HG03439 (cell line): Measurements from ENCODE around the gene COL5A1.
"Not testable (repeated sequence)": the region's sequence is repeated elsewhere in the genome, so short reads cannot be mapped to it uniquely, and the experiment has no call there.

ENCODE experiments used
- ATAC-seq: cut with Tn5 transposase; IDR thresholded peaks from one replicate; pipeline ENCODE4 v1.9.1; 2021; ENCODE audit warnings: mild to moderate bottlenecking, moderate library complexity; ENCODE audit not compliant: unreplicated experiment

COL5A1 gene

DNA sequence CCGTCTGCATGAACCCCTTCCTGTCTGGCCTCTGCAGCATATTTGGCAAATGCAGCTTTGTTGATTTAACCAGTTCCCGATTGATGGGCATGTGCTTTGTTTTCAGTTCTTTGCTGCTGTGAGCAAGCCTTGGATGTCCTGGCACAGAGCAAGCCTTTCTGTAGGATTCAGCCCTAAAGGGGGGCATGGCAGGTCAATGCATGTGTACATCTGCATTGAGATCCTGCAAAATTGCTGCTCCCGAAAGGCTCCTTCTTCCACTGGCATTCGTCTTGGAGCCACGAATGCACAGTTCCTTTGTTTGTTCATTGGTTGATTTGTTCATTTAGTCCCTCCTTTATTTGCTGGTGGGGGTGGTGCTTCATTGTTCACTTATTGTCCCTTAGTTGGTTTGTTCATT, 34.8 kb downstream of the COL5A1 start:
- ATAC-seq: no peak

DNA sequence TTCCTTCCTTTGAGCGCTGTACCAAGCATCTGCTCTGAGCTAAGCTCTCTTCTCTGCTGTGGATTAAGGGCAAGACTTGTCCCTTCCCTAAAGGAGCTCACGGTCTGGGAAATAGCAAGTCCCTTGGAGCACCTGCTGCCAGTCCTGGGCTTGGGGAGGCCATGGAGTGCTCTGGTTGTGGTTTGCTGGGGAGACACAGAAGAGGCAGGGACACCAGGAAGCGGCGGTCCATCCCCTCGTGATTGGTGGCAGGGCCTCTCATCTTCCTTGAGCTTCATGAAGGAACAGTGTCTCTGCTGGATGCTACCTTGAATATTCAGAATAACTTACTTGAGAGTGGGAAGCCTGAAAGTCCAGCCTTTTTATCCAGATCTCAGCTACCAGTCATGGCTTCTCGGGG, 35.3 kb downstream of the COL5A1 start:
- no peak for ATAC-seq

DNA sequence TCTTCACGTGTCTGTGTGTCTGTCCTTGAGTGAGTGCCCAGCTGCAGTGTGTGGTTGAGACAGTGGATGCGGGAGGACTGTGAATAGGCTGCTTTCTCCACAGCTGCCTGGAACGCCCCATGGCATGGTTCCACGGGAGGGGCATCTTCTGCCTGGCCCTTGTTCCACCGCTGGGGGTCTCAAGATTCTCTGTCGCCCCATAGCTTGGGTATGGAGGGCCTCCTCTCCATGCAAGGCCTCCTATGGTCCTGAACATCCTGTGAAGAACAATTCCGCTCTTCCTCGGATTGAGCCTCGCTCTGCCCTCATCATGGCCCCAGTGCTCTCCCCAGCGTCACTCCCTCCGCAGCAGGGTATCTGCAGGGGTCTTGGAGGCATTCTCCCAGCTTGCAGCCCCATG, 36.1 kb downstream of the COL5A1 start:
- no peak for ATAC-seq

DNA sequence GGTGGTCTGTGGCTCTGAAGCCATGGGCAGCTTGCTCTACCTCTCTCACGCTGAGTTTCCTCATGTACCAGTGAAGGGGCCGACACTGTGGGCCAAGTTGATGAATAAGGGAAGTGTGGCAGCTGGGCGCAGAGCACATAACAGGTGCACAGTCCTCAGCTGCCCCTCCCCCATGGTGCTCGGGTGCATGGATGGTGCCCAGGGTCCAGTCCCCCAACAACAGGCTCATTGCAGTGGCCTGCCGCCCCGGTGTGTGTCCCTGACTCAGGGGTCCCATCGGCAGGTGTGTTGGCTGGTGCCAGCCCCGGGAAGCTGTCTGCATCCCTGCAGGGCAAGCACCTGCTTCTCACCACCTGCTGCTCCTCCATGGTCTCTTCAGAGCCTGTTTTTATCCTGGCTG, 36.6 kb downstream of the COL5A1 start:
- ATAC-seq: no peak

DNA sequence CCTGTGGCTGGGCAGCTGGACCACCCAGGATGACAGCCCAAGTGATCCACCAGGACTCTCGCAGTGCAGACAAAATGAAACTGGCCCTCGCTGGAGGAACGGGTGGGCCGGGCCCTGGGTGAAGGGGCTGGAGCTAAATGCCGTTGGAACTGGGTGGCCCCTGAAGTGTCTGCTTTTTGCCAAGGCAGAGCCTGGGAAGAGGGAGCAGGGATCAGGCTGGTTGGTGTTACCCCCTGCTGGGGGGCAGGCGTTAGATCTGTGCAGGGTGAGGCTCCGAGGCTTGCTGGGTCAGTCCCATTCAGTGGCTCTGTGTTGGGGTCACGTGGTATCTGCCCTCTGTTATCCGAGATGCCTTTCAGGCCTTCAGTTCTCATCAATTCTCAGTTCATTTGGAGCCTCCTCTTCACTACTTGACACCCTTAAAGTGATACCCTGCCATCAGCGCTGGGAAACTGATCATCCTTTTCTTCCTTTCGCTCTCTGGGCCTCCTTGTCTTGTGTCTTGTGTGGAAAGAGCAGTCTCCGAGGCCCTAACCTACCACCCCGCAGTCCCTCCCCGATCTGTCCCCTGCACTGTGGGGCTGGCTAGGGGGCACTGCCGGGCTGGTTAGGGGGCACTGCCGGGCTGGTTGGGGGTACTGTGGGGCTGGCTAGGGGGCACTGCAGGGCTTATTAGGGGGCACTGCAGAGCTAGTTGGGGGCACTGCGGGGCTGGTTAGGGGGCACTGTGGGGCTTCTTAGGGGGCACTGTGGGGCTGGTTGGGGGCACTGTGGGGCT, 37.3 kb downstream of the COL5A1 start:
- no peak for ATAC-seq

DNA sequence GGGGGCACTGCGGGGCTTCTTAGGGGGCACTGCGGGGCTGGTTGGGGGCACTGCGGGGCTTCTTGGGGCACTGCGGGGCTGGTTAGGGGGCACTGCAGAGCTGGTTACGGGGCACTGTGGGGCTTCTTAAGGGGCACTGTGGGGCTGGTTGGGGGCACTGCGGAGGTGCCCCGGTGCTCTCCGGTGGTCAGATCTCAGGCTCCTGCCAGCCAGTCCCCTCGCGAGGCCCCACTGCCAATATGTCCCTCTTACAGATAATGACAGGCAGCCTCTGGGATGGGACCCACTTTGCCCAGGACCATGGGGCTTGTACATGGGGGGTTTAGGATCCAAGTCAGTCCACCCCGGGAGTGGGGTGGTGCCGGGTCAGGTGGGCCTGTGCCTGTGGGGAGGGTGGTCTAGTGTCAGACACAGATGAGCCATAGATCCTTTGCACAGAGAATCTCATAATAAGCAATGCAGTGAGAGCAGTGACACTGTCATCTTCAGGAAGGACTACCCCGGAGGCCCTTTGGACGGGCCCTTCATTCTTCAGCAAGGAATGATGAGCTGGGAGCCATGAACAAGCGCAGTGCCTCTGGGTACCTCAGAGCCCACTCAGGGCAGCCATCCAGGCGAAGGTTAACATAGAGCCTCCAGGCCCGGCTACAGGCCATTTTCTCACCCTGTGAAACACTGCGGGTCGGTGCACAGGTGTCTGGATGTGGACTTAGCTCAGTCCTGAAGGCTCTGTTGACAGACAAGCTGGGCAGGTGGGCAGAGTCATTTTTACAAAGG, 38.2 kb downstream of the COL5A1 start:
- ATAC-seq: no peak

DNA sequence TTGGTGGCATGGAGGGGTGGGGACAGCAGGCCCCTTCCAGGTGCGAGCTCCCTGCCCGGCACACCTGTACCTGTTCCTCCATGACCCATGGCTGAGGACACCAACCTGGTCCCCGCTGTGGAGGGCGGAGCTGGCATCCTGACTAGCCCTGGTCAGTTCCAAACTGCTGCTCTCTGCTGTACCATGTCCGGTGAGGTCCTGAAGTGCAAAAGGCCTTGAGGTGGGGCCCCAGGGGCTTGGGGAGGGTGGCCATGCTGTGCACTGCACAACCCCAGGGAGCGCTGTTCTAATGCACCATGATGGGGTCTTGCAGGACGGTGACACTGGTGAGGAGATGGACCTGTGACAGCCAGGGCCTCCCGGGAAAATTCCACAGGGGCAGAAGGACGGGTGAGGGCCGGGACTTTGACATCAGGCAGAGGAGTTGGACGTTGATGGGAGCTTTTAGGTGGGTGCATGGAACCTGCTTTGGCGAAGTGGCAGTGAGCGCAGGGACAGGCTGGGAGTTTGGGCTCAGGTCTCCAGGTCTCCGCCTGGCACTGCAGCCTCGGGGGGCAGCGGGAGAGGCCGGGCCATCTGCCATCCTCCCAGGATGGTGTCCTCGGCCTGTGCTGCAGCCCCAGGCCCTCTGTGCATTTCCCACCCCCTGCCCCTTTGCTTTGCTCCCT, 38.9 kb downstream of the COL5A1 start:
- ATAC-seq: no peak

DNA sequence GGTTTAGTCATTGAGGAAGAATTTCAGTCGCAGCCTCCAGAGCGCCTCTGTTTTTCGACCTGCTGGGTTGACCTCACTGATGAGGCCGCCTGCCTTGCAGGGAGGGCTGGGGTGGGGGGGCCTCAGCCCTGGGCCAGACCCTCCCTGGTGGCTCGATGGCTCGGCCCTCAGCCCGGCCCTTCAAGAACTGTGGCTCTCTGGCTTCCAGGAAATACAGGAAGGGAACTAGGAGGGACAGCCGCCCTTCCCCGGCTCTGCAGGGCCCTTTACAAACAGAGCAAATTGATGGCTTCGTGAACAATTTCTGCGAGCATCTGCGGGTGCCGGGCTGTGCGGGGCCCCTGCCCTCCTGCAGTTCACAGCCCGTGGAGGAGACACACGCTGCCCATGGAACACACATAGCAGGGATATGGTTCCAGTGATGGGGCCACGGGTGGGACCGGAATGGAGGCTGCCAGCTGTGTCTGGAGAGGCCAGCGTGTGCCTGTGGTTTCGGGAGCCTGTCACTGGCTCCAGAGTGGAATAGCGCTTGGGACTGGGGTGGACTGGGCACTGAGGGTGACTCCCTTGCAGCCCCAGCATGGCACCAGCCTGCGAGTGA, 39.6 kb downstream of the COL5A1 start:
- ATAC-seq: no peak

DNA sequence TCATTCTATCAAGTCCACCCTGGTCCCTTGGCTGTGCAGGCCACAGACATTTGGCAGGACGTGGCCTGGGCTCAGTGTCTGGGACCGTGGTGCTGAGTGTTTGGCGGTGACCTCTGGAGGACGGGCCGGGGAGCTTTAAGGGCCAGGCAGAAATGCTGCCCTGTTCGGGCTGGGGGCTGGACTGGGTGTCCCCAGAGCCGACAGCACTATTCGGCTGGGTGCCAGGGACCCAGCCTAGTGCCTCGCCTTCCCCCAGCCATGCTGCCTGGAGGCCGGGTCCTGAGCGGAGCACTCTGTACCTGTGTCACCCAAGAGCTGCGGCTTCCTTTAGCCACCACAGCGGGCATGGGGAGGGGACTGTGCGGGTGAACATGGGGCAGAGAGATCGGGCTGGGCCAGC, 40.4 kb downstream of the COL5A1 start:
- ATAC-seq: no peak

DNA sequence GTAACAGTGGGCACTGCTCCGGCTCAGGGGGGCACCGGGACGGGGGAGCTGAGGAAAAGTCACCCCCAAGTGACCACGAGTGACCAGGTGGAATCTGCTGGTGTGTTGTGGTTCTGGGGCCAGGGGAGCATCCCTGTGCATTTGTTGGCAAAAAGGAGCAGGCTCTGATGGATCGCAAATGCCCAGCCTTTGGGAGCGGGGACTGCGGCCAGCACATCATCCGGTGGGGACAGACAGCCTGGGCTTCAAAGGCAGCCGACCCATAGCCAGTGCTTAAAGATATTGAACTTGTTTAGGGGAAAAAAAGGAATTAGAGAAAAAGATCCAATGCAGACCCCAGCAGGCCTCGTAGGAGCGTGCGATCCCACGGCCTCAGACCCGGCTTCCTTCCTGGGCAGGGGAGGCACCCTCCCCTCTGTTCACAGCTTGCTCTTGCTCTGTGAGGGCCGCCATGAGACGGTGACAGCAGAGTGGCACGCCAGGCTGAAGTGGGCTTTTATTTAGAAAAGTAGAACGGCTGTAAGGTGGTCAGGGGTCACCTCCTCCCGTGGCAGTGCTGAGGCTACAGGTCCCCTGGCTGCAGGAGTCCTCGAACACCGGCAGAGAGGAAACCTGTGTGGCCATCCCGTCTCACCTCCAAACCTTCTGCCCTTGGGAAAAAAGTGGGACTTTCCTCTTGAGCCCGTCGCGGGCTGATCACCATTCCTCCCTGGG, 41.2 kb downstream of the COL5A1 start:
- ATAC-seq: no peak

DNA sequence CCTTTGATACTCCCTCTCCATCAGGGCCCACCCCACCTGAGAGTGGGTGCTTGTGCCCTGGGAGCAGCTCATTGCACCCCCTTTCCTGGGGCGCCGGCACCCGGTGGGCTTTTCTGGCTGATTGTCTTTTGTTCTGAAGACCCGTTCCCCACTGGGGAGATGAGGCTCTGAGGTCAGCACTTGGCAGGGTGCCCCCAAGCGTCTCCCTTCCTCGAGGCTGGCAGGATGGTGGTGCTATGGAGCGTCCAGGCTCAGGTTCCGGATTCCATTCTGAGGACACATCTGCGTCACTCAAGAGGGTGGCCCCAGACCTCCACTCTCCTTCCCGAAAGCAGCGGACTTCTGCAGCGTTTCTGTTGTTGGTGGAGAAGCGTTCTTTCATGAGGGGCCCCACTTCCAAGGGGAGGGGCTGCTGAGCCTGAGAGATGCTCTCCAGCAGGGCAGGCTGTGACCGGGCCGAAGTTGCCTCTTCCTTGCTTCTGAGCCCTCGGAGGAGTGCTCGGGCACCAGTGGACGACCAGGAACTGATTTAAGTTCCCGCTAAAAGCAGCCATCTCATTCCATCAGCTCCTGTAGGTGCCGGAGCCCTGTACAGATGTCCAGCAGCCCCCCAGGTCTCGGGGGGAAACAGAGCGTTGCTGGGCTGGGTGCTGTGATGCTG, 42.2 kb downstream of the COL5A1 start:
- ATAC-seq: no peak

DNA sequence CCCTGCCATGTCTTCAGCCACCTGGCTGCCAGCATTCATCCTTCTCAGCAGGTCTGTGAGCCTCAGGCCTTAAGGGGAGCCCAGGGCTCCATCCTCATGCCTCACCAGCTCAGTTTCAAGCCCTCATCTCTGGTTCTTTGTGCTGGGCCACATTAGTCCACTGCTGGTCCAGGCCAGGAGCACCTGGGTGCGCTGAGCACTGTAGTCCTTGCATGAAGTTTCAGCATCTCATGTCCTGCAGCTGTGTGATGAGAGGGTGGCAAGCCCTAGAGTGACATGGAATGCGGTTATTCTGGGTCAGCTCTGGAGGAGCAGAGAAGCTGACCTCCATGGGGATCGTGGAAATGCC, 42.7 kb downstream of the COL5A1 start:
- no peak for ATAC-seq

DNA sequence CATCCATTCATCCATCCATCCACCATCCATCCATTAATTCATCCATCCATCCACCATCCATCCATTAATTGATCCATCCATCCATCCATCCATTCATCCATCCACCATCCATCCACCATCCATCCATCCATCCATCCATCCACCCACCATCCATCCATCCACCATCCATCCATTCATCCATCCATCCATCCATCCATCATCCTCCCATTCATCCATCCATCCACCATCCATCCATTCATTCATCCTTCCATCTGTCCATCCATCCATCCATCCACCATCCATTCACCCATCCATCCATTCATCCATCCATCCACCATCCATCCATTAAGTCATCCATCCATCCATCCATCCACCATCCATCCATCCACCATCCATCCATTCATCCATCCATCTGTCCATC, 43.3 kb downstream of the COL5A1 start:
- not testable (repeated sequence) for ATAC-seq

DNA sequence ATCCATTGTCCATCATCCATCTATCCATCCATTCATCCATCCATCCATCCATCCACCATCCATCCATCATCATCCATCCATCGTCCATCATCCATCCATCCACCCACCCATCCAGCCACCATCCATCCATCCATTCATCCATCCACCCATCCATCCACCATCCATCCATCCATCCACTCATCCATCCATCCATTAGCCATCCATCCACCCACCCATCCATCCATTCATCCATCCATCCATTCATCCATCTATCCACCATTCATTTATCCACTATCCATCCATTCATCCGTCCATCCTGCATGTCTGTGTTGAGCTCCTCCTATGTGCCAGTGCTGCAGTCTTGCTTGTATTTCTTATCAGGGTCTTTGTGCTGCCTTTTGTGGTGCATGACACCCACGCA, 44.2 kb downstream of the COL5A1 start:
- no peak for ATAC-seq

DNA sequence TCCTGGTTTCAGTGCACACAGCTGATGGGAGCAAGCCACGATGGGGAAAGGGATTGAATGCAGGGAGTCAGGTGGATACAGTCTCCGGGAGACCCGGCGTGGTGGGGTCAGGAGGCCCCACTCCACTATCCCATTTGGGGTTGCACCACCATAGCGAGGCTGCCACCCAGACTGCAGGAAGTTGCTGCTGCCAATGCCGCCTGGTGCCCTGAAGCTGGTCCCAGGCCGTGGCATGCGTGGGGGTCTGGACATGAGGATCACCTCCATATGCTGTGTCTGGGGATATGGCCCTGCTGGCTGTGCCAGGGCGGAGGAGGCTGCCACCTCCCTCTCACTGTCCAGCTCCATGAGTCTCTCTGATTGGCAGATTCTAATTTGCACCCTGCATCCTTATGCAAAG, 45.3 kb downstream of the COL5A1 start:
- ATAC-seq: no peak

DNA sequence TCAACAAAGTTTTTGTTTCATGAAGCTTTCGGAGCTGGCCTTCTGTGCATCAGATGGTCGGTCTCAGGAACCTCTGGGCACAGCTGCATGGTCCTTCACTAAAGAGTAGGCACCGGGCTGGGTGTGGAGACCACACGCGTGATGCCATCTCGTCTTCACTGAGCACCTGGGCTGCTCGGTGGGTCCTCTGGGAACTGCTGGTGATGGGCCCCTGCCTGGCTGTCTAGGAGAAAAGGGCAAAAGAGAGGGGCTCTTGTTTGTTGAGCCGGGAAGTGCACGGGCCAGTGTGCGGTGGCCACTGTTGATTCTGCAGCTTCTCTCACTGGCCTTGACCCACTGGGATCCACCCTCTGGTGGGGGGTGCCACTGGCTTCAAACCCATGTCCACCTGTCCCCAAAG, 46.0 kb downstream of the COL5A1 start:
- no peak for ATAC-seq

DNA sequence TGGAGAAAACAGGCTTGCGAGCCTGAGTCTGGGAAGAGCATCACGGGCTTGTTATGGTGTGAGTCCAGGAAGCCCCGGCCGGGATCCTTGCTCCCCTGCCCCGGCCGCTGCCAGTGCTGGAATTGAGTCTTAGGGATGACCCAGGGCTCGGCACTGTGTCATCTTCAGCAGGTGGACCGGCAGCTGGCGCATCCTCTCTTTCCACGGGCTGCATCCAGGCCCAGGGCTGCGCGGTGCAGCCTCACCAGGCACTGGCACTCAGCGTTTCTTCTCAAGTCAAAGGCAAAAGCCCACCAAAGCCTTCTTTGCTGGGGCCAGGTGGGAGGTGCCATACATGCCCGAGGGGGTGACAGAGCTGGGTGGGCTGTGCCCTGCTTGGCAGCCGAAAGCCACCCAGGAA, 46.6 kb downstream of the COL5A1 start:
- ATAC-seq: no peak

DNA sequence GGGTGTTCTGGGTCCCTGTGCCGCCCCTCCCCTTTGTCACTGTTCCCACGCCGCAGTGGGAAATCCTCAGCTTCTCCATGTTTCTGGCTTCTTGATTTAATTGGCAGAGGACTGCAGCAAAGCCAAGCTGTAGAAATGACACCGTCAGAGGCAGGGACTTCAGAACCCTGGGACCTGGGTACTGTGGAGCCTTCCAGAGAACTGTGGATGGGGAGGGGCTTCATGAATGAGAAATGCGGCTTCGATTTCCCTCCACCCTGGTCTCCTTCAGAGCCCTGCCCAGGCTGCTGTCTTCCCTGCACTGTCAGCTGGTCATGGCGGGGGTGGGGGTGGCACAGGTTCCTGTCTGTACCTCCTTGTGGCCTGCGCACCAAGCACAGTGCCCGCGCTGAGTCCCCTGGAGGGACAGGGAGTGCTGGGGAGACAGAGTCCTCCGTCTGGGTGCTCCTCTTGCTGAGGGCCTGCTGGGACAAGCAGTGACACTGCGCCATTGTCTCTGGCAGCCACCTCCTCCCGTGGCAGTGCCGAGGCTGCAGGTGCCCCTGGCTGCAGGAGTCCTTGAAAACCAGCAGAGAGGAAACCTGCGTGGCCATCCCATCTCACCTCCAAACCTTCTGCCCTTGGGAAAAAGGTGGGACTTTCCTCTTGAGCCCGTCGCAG, 47.2 kb downstream of the COL5A1 start:
- no peak for ATAC-seq

DNA sequence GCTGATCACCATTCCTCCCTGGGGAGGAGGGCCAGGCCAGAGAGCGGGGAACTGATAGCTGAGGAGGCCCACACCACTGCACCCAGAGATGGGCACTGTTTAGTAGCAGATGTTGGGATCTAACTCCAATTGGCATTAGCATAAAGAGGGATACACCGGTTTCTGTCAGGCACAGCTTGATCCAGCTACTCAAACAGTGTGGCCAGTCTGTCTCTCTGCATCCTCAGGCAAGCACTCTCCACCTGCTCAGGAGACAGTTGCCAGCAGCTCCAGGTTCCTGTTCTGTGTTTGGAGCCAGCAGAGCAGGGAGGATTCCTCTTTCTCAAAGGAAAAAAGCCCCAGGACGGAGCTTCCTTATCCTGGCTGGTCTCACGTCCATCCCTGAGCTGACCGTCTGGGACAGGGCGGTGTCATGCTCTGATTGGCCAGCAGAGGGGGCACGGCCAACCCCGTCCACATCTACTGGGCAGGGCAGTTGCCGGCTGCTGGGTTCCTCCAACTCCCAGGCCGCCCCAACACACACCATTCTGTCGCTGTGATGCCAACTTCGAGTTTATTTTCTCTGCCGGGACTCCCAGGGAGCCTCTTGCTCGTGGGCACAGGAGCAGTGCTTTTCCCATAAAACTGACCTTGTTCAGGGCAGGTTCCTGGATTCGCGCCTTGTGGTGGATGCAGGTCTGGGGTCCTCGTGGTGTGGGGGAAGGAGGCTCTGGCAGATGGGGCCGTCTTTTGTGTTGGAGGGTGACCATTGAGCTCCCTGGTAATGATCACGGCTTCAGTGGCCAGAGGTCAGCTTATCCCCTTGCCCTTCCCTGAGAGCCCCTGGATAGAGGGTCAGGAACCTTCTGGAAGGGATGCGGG, 47.9 kb downstream of the COL5A1 start:
- ATAC-seq: no peak
